H1 (cell line): ENCODE data around the gene CHRD. TPM values are rescaled to one million over a fixed set of nuclear protein-coding genes. Genes with fewer than 3 reads are reported as not detected.

ENCODE experiments used
- CTCF ChIA-PET: fragments of 300-600 bp; sonication (Branson Sonifier 250); formaldehyde crosslinking; loops from one replicate; lab custom pipeline; 2021; ENCODE audit not compliant: partially characterized antibody; lab: Charles Lee
- POLR2A ChIA-PET: fragments of 300-600 bp; sonication (Branson Sonifier 250); formaldehyde crosslinking; loops from one replicate; lab custom pipeline; 2021; ENCODE audit warnings: inconsistent platforms; ENCODE audit not compliant: partially characterized antibody; lab: Charles Lee
- DNase-seq, 2 experiments: peaks; one replicate each; pipeline versions ENCODE4 v3.0.0 to v3.0.0-alpha.2; 2010 to 2022; ENCODE audit warnings: low spot score in 2 of 2, low read depth in 1 of 2, mixed read lengths in 1 of 2
- FAIRE-seq: peaks from 2 replicates; lab custom pipeline; 2011; peaks lifted over from hg19 to GRCh38; lab: Jason Lieb, UNC
- H2AFZ ChIP-seq: 2 replicates; pipeline ENCODE4 v1.8.1; 2012; ENCODE audit warnings: low read length, inconsistent platforms
- H2AK5ac ChIP-seq: 2 replicates; pipeline ENCODE4 v1.6.1; 2013; ENCODE audit warnings: low read depth, low read length
- H2BK120ac ChIP-seq: replicated peaks from 2 replicates; pipeline ENCODE3; 2013; ENCODE audit warnings: low read depth, low read length, inconsistent platforms
- H2BK12ac ChIP-seq: 2 replicates; pipeline ENCODE4 v1.6.1; 2013; ENCODE audit warnings: low read depth, low read length
- H2BK15ac ChIP-seq: 2 replicates; pipeline ENCODE4 v1.6.1; 2013; ENCODE audit warnings: low read length
- H2BK20ac ChIP-seq: 2 replicates; pipeline ENCODE4 v1.6.1; 2013; ENCODE audit warnings: low read length
- H2BK5ac ChIP-seq: 2 replicates; pipeline ENCODE4 v1.6.1; 2013; ENCODE audit warnings: low read depth, low read length
- H3K14ac ChIP-seq: 2 replicates; pipeline ENCODE4 v1.6.1; 2013; ENCODE audit warnings: inconsistent platforms; ENCODE audit not compliant: insufficient read length
- H3K18ac ChIP-seq: 2 replicates; pipeline ENCODE4 v1.6.1; 2013; ENCODE audit warnings: low read length; ENCODE audit errors: extremely low read depth
- H3K23ac ChIP-seq: 2 replicates; pipeline ENCODE4 v1.6.1; 2013; ENCODE audit warnings: inconsistent platforms; ENCODE audit not compliant: insufficient read length
- H3K23me2 ChIP-seq: 2 replicates; pipeline ENCODE4 v1.6.1; 2013; ENCODE audit warnings: low read depth, low read length
- H3K27ac ChIP-seq: 2 replicates; pipeline ENCODE4 v1.6.1; 2011; ENCODE audit warnings: low read depth, low read length, inconsistent platforms
- H3K27me3 ChIP-seq, 4 experiments: replicated peaks in 1 of 4; 1 replicate in 1 of 4; 2 replicates in 3 of 4; pipeline versions ENCODE4 v1.6.1 to v1.8.1; 2011 to 2013; ENCODE audit warnings: low read length in 3 of 4, mild to moderate bottlenecking in 3 of 4, inconsistent platforms in 2 of 4, mixed read lengths in 2 of 4, moderate library complexity in 1 of 4; ENCODE audit not compliant: control insufficient read depth in 3 of 4, insufficient read depth in 3 of 4; ENCODE audit errors: extremely low read depth in 1 of 4
- H3K36me3 ChIP-seq, 4 experiments: 2 replicates each; pipeline versions ENCODE4 v1.6.1 to v1.8.1; 2011 to 2013; ENCODE audit warnings: mild to moderate bottlenecking in 4 of 4, low read length in 3 of 4, moderate library complexity in 2 of 4, control low read depth in 1 of 4, inconsistent platforms in 1 of 4; ENCODE audit not compliant: insufficient read depth in 4 of 4, control insufficient read depth in 2 of 4
- H3K4ac ChIP-seq: replicated peaks from 2 replicates; pipeline ENCODE3; 2013; ENCODE audit warnings: low read length, low read depth, mixed read lengths, inconsistent platforms; ENCODE audit not compliant: insufficient read length
- H3K4me1 ChIP-seq, 4 experiments: replicated peaks in 1 of 4; 1 replicate in 1 of 4; 2 replicates in 3 of 4; pipeline versions ENCODE4 v1.6.1 to v1.8.1; 2011 to 2013; ENCODE audit warnings: low read length in 3 of 4, inconsistent platforms in 2 of 4, mixed read lengths in 1 of 4; ENCODE audit not compliant: insufficient read depth in 4 of 4, control insufficient read depth in 3 of 4
- H3K4me2 ChIP-seq, 2 experiments: 2 replicates each; pipeline versions ENCODE4 v1.6.1 to v1.8.1; 2011 to 2013; ENCODE audit warnings: low read depth in 2 of 2, low read length in 2 of 2, control low read depth in 1 of 2, inconsistent platforms in 1 of 2, mild to moderate bottlenecking in 1 of 2; ENCODE audit not compliant: insufficient read depth in 1 of 2
- H3K4me3 ChIP-seq, 4 experiments: fragments of 200-600, 300-600 bp in 1 of 4; sonication (generic), shearing (Covaris generic), sonication (Bioruptor Twin) in 1 of 4; 2 replicates each; pipeline versions ENCODE4 v1.5.1 to v1.8.1; 2011 to 2016; ENCODE audit warnings: low read length in 4 of 4, low read depth in 3 of 4, control low read depth in 2 of 4, inconsistent platforms in 2 of 4, mild to moderate bottlenecking in 2 of 4, mixed read lengths in 1 of 4, moderate library complexity in 1 of 4; ENCODE audit not compliant: insufficient read depth in 2 of 4; ENCODE audit errors: extremely low read depth in 1 of 4
- H3K56ac ChIP-seq: replicated peaks from 2 replicates; pipeline ENCODE3; 2013; ENCODE audit warnings: low read depth, mild to moderate bottlenecking, mixed read lengths, low read length, inconsistent platforms; ENCODE audit not compliant: insufficient read length
- H3K79me1 ChIP-seq: 2 replicates; pipeline ENCODE4 v1.6.1; 2013; ENCODE audit warnings: low read depth, low read length, control low read depth
- H3K79me2 ChIP-seq, 2 experiments: 2 replicates each; pipeline versions ENCODE4 v1.6.1 to v1.8.1; 2012 to 2013; ENCODE audit warnings: low read length in 2 of 2, mild to moderate bottlenecking in 2 of 2, inconsistent platforms in 1 of 2; ENCODE audit not compliant: insufficient read depth in 2 of 2, control insufficient read depth in 1 of 2
- H3K9ac ChIP-seq, 4 experiments: replicated peaks in 1 of 4; 1 replicate in 1 of 4; 2 replicates in 3 of 4; pipeline versions ENCODE4 v1.6.1 to v1.8.1; 2011 to 2013; ENCODE audit warnings: low read depth in 3 of 4, low read length in 3 of 4, control low read depth in 2 of 4, mild to moderate bottlenecking in 2 of 4, moderate library complexity in 2 of 4, inconsistent platforms in 1 of 4; ENCODE audit errors: extremely low read depth in 1 of 4
- H3K9me3 ChIP-seq, 2 experiments: 2 replicates each; pipeline versions ENCODE4 v1.6.1 to v1.8.1; 2012 to 2013; ENCODE audit warnings: mild to moderate bottlenecking in 2 of 2, moderate library complexity in 2 of 2, control low read depth in 1 of 2, inconsistent platforms in 1 of 2, low read depth in 1 of 2, low read length in 1 of 2, mixed read lengths in 1 of 2; ENCODE audit not compliant: insufficient read depth in 2 of 2
- H4K20me1 ChIP-seq, 2 experiments: replicated peaks in 1 of 2; 2 replicates each; pipeline versions ENCODE3 to v1.8.1; 2011 to 2013; ENCODE audit warnings: inconsistent platforms in 2 of 2, low read length in 2 of 2, mild to moderate bottlenecking in 1 of 2; ENCODE audit not compliant: insufficient read depth in 2 of 2, control insufficient read depth in 1 of 2
- H4K5ac ChIP-seq: 2 replicates; pipeline ENCODE4 v1.6.1; 2013; ENCODE audit warnings: low read length, low read depth, mixed read lengths, inconsistent platforms; ENCODE audit not compliant: insufficient read length
- H4K8ac ChIP-seq: 2 replicates; pipeline ENCODE4 v1.8.0; 2013; ENCODE audit warnings: mild to moderate bottlenecking, moderate library complexity, low read length, inconsistent platforms; ENCODE audit not compliant: insufficient read depth; ENCODE audit errors: extremely low read depth
- H4K91ac ChIP-seq: replicated peaks from 2 replicates; pipeline ENCODE3; 2013; ENCODE audit warnings: low read length, mixed read lengths, inconsistent platforms; ENCODE audit not compliant: insufficient read length
- WGBS, 2 experiments: shearing (Covaris generic) in 1 of 2; methylation state at CpG; one replicate each; pipeline versions ENCODE4 v1.1.6 to v1.1.7; 2013 to 2015; ENCODE audit warnings: low lambda C conversion rate in 2 of 2, mixed read lengths in 2 of 2, inconsistent platforms in 1 of 2, low coverage in 1 of 2, missing lambda C conversion rate in 1 of 2; ENCODE audit not compliant: insufficient replicate concordance in 2 of 2, insufficient coverage in 1 of 2, insufficient read length in 1 of 2; ENCODE audit errors: extremely low coverage in 1 of 2, missing lambda C conversion rate in 1 of 2; 5-methylcytosine and 5-hydroxymethylcytosine counted together
- polyA plus RNA-seq, 7 experiments: library from polyadenylated mRNA; depleted of rRNA in 3 of 7; stranded (reverse) in 5 of 7; unstranded in 2 of 7; fragments of >200 nt in 5 of 7; fragments of 200-250 nt in 2 of 7; gene quantifications; 1 replicate in 5 of 7; 2 replicates in 1 of 7; 4 replicates in 1 of 7; pipeline versions ENCODE4 v1.2.1 to v1.2.3, GENCODE V29; 2011 to 2013; ENCODE audit warnings: missing spikeins in 2 of 7, mixed read lengths in 2 of 7
- total RNA-seq: library from RNA; stranded (reverse); fragmentation: NEBNext Ultra II Directional; extraction: Animal tissue kit (Norgen Biotek cat#: 25700); gene quantifications from 2 replicates; pipeline ENCODE4 v1.2.1, GENCODE V29; 2021

CHRD gene
- total and polyA plus RNA-seq, 2 of the 8 experiments (the other 6 are each of a cell fraction or from before 2014, with no cell fraction given) = 0.62 to 0.86 TPM

- Histone ChIP-seq H2BK20ac (no peak overlapping the region), H3K36me3 (peaks cover 7 to 28% (median 17%) of the 10 kb centered on the region in 4 experiments; a peak in 5 of 8 replicates), H2BK5ac (no peak overlapping the region), H4K91ac (peak overlapping the region; percentile 76), H4K8ac (peak overlapping the region; percentile 75; the same call in 1 of the 2 replicates), H3K79me2 (peaks cover 0 to 15% of the 10 kb centered on the region in 2 experiments; a peak in 2 of 4 replicates), H3K27ac (no peak overlapping the region), H3K9me3 (no peaks in the 10 kb centered on the region), H2BK120ac (peak overlapping the region; percentile 7), H3K14ac (no peak overlapping the region), H4K5ac (peak overlapping the region; percentile 31), H3K9ac (peak overlapping the region; percentile 35 to 92 (median 52)), H3K27me3 (peaks cover 0 to 8% (median 3%) of the 10 kb centered on the region in 4 experiments; a peak in 3 of 7 replicates), H3K4me3 (peak overlapping the region; percentile 77 to 88 (median 80)), H2BK15ac (no peak overlapping the region), H4K20me1 (peaks cover 6 to 11% of the 10 kb centered on the region in 2 experiments), H3K23me2 (peaks cover 22% of the 10 kb centered on the region), H2AFZ (peak overlapping the region; percentile 37; the same call in 1 of the 2 replicates), H2AK5ac (no peak overlapping the region), H3K4ac (peak overlapping the region; percentile 6), H3K79me1 (0 out of 2 replicates have a peak, but pooled peaks cover 3% of the 10 kb centered on the region), H3K4me2 (peak overlapping the region; percentile 94 to 98), H2BK12ac (peak overlapping the region; percentile 75; the same call in 1 of the 2 replicates), H3K23ac (no peak overlapping the region), H3K4me1 (peaks cover 3 to 18% (median 12%) of the 10 kb centered on the region in 4 experiments), H3K56ac (peak overlapping the region; percentile 67), H3K18ac (peak overlapping the region; percentile 78)
- CTCF ChIA-PET = interaction anchor here (0.7 to 7.1 kb wide), 9 partner anchors 8 to 466 kb away, joined by 3 to 47 read pairs (median 3); partner anchors contain the start of gene FAM131A
- FAIRE-seq (no peak), DNase-seq (no peak)
- POLR2A ChIA-PET = interaction anchor here (0.6 to 5.2 kb wide), 17 partner anchors 9 to 375 kb away, joined by 3 to 32 read pairs (median 5); partner anchors contain the start of gene FAM131A
- WGBS, 2 experiments = 14% methylated on average over 19 of the region's 24 CpGs; no CpG with 5 or more reads in 1 of the 2 experiments
Measured at GRCh38 chr3:184360929-184361531, 18.8 kb upstream of the CHRD start.
